ENCODE results near the gene RBM47. TPM values are rescaled to one million over a fixed set of nuclear protein-coding genes. Genes with fewer than 3 reads are reported as not detected.

The RBM47 gene
- total and polyA plus RNA-seq, 10 of the 15 experiments (the other 5 are each of a cell fraction or from before 2014, with no cell fraction given): 7.9 to 45.0 (median 28.7) TPM

- peak; percentile 20; the same call in 1 of the 2 replicates for TF ChIP-seq ZNF687 (IDR thresholded peaks at IDR 0.05)
- peak; percentile 86 for TF ChIP-seq PML (IDR thresholded peaks at IDR 0.05; ENCODE audit: low read length)
- peak; percentile 95; the same call in 1 of the 2 replicates for TF ChIP-seq DPF2 (IDR thresholded peaks at IDR 0.05)
- TF ChIP-seq NFIC (IDR thresholded peaks at IDR 0.05; ENCODE audit: low read depth, low read length): peak; percentile 97
- TF ChIP-seq IKZF2 (IDR thresholded peaks at IDR 0.05): peak; percentile 99
- peak; percentile 100 for TF ChIP-seq SPI1 (IDR thresholded peaks at IDR 0.05; ENCODE audit: borderline replicate concordance, insufficient read depth, low read depth, low read length)
- no peak for TF ChIP-seq ZZZ3 (IDR thresholded peaks at IDR 0.05; ENCODE audit: control insufficient read depth, insufficient read length, low read depth)
- TF ChIP-seq NR2F1 (conservative IDR thresholded peaks at IDR 0.05): peak; percentile 71; the same call in 1 of the 2 replicates
- TF ChIP-seq MTA3 (IDR thresholded peaks at IDR 0.05; ENCODE audit: borderline replicate concordance, low read length): peak; percentile 78; the same call in 1 of the 2 replicates
- peak; percentile 82 for TF ChIP-seq MEF2A (IDR thresholded peaks at IDR 0.05; ENCODE audit: insufficient read depth, low read depth, low read length)
- TF ChIP-seq FOXM1 (IDR thresholded peaks at IDR 0.05; ENCODE audit: low read depth, low read length): peak; percentile 88
- TF ChIP-seq PKNOX1 (IDR thresholded peaks at IDR 0.05): peak; percentile 80
- no peak for TF ChIP-seq STAT1 (conservative IDR thresholded peaks at IDR 0.05)
- TF ChIP-seq RELB (IDR thresholded peaks at IDR 0.05; ENCODE audit: low read depth): peak; percentile 92
- TF ChIP-seq SP1 (IDR thresholded peaks at IDR 0.05; ENCODE audit: low read depth, low read length): peak; percentile 34
- peak; percentile 98 for TF ChIP-seq SMARCA5 (IDR thresholded peaks at IDR 0.05)
- TF ChIP-seq STAT3 (IDR thresholded peaks at IDR 0.05; ENCODE audit: low read depth, low read length): peak; percentile 39; the same call in 1 of the 2 replicates
- peak; percentile 91 for TF ChIP-seq MEF2B (IDR thresholded peaks at IDR 0.05; ENCODE audit: partially characterized antibody, poor library complexity, severe bottlenecking)
- no peak for TF ChIP-seq KAT2A (conservative IDR thresholded peaks at IDR 0.05; ENCODE audit: control insufficient read depth, low read depth, low read length)
- no peak for TF ChIP-seq TAF1 (IDR thresholded peaks at IDR 0.05; ENCODE audit: borderline replicate concordance, low read depth, low read length)
- TF ChIP-seq NR2C1 (IDR thresholded peaks at IDR 0.05): no peak
- TF ChIP-seq SMC3 (IDR thresholded peaks at IDR 0.05; ENCODE audit: borderline replicate concordance, low read length): peak; percentile 9; the same call in 1 of the 2 replicates
- TF ChIP-seq YY1 (IDR thresholded peaks at IDR 0.05; ENCODE audit: low read depth, low read length): peak; percentile 95
- peak; percentile 11; the same call in 1 of the 2 replicates for TF ChIP-seq CBX5 (IDR thresholded peaks at IDR 0.05; ENCODE audit: low read depth)
- TF ChIP-seq NFXL1 (IDR thresholded peaks at IDR 0.05; ENCODE audit: borderline replicate concordance): no peak
These were observed 7.8 kb downstream of the RBM47 start (continued) for GRCh38 chr4:40621592-40622512.

Measured in GM12878 (cell line).